HL-60 (cell line): ENCODE measurements around the gene RBM43.

Experiments
- DNase-seq, 2 experiments: peaks; one replicate each; pipeline ENCODE4 v3.0.0-alpha.2; 2010 to 2020; ENCODE audit warnings: low read depth in 1 of 2, low spot score in 1 of 2
- H3K27ac ChIP-seq: fragments of 250-450 bp; sonication (Bioruptor Pico); replicated peaks from 2 replicates; pipeline ENCODE4 v1.5.1; 2020; ENCODE audit warnings: mild to moderate bottlenecking, moderate library complexity
- H3K27me3 ChIP-seq: fragments of 250-450 bp; sonication (Bioruptor Pico); 2 replicates; pipeline ENCODE4 v1.5.1; 2021; ENCODE audit warnings: mild to moderate bottlenecking, moderate library complexity; ENCODE audit not compliant: insufficient read depth, poor library complexity, severe bottlenecking
- H3K4me3 ChIP-seq: replicated peaks from 2 replicates; pipeline ENCODE4 v1.5.1; 2011; ENCODE audit warnings: mild to moderate bottlenecking, control low read depth, low read length; ENCODE audit not compliant: insufficient read depth
- GABPA ChIP-seq: IDR thresholded peaks from 2 replicates; pipeline ENCODE4 v1.6.1; 2012; ENCODE audit warnings: low read depth
- POLR2AphosphoS5 ChIP-seq: IDR thresholded peaks from 2 replicates; pipeline ENCODE4 v1.6.1; 2012; ENCODE audit warnings: low read depth
- SPI1 ChIP-seq: IDR thresholded peaks from 2 replicates; pipeline ENCODE4 v1.6.1; 2012; ENCODE audit warnings: low read depth, mild to moderate bottlenecking, borderline replicate concordance
- TF ChIP-seq, protein P1 (sequence below): IDR thresholded peaks from one replicate; pipeline ENCODE4 v1.5.1; 2011; ENCODE audit warnings: low read length, control low read depth, inconsistent platforms; ENCODE audit not compliant: insufficient read depth
- TF ChIP-seq, protein P2 (sequence below): IDR thresholded peaks from 2 replicates; pipeline ENCODE4 v1.6.1; 2012; ENCODE audit warnings: low read depth; ENCODE audit not compliant: insufficient replicate concordance

RBM43 gene

DNA sequence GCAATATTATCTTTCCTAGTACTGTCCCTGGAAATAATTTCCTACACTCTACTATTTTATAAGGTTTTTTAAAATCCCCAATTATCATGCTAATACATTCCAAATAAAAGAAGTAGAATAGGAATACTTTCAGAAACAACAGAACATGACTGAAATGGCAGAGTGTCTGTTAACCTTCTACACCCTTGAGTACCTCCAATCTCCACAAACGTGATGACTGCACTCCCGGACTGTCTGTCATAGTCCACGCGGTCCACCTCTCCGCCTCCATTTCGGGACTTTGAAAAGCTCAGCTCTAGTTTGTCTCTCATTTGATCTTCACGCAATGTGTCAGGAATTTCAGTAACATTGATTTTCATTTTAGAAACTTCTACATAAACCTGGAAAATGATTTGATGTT lies 13.6 kb upstream of the RBM43 start:
- no peaks in the 10 kb centered on the region for H3K27me3 ChIP-seq
- no peak for DNase-seq
- TF ChIP-seq SPI1 (no peak), GABPA (no peak), POLR2AphosphoS5 (no peak)
- TF ChIP-seq, protein P1, sequence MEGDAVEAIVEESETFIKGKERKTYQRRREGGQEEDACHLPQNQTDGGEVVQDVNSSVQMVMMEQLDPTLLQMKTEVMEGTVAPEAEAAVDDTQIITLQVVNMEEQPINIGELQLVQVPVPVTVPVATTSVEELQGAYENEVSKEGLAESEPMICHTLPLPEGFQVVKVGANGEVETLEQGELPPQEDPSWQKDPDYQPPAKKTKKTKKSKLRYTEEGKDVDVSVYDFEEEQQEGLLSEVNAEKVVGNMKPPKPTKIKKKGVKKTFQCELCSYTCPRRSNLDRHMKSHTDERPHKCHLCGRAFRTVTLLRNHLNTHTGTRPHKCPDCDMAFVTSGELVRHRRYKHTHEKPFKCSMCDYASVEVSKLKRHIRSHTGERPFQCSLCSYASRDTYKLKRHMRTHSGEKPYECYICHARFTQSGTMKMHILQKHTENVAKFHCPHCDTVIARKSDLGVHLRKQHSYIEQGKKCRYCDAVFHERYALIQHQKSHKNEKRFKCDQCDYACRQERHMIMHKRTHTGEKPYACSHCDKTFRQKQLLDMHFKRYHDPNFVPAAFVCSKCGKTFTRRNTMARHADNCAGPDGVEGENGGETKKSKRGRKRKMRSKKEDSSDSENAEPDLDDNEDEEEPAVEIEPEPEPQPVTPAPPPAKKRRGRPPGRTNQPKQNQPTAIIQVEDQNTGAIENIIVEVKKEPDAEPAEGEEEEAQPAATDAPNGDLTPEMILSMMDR, result no peak
- TF ChIP-seq, protein P2, sequence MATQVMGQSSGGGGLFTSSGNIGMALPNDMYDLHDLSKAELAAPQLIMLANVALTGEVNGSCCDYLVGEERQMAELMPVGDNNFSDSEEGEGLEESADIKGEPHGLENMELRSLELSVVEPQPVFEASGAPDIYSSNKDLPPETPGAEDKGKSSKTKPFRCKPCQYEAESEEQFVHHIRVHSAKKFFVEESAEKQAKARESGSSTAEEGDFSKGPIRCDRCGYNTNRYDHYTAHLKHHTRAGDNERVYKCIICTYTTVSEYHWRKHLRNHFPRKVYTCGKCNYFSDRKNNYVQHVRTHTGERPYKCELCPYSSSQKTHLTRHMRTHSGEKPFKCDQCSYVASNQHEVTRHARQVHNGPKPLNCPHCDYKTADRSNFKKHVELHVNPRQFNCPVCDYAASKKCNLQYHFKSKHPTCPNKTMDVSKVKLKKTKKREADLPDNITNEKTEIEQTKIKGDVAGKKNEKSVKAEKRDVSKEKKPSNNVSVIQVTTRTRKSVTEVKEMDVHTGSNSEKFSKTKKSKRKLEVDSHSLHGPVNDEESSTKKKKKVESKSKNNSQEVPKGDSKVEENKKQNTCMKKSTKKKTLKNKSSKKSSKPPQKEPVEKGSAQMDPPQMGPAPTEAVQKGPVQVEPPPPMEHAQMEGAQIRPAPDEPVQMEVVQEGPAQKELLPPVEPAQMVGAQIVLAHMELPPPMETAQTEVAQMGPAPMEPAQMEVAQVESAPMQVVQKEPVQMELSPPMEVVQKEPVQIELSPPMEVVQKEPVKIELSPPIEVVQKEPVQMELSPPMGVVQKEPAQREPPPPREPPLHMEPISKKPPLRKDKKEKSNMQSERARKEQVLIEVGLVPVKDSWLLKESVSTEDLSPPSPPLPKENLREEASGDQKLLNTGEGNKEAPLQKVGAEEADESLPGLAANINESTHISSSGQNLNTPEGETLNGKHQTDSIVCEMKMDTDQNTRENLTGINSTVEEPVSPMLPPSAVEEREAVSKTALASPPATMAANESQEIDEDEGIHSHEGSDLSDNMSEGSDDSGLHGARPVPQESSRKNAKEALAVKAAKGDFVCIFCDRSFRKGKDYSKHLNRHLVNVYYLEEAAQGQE, result no peak
- no peak overlapping the region for H3K27ac ChIP-seq
- no peak overlapping the region for H3K4me3 ChIP-seq

DNA sequence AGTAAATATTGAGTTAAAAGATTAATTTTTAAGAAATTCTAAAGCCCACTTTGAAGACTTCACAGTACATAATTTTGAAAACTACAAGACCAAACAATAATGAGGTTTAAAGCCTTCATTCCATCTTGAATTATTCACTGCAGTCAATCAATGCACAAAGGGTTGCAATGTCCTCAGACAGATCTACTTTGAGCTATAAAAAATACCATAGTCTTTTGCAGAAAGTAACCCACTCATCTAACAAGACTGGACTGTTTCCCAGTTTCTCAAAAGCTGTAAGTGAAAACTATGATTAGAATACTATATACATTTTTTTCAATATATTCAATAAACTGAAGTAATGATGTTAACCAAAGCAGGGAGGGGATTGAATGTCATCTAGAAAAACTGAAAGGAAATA lies 10.2 kb upstream of the RBM43 start:
- no peak for DNase-seq
- no peak overlapping the region for H3K27ac ChIP-seq
- H3K4me3 ChIP-seq, result no peak overlapping the region
- TF ChIP-seq SPI1 (no peak), GABPA (no peak)
- H3K27me3 ChIP-seq, result no peaks in the 10 kb centered on the region

DNA sequence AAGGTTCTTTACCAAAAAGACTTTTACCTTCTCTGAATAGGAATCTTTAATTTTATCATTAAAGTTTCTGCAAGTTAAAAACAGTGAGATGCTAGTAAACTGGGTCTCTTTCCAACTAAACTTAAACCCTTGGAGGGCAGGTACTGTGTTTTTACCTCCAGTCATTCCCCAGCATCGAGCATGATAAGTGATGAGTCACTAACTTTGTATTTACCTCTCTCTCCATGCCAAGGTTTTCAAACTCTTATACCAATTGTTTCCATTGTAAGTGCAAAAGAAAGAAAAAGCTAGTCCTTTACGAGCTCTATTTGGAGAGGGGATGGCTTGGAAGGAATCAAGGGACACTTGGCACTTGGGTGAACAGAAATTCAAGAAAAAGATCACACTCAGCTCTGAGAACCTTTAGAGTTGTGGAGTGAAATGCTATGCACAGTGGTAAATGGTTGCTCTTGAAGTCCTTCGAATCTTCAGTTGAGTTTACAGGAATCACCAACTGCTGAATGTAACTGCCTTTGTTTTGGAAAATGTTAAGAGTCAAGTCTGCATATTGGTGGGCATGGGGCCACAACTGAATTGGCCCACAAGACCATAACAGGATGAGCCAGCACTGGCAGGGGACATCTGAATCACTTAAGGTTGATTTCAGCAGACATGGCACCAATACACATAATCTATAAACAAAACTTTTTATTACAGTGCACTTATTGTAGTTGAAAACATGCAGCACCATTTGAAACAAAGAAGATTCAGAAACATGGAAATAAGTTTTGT lies 8.3 kb upstream of the RBM43 start:
- H3K27ac ChIP-seq, result no peak overlapping the region
- H3K4me3 ChIP-seq, result no peak overlapping the region
- TF ChIP-seq, protein P1, result no peak
- TF ChIP-seq POLR2AphosphoS5, result no peak
- TF ChIP-seq, protein P2, result no peak
- no peak for TF ChIP-seq SPI1
- TF ChIP-seq GABPA, result no peak
- H3K27me3 ChIP-seq, result no peaks in the 10 kb centered on the region
- no peak for DNase-seq

DNA sequence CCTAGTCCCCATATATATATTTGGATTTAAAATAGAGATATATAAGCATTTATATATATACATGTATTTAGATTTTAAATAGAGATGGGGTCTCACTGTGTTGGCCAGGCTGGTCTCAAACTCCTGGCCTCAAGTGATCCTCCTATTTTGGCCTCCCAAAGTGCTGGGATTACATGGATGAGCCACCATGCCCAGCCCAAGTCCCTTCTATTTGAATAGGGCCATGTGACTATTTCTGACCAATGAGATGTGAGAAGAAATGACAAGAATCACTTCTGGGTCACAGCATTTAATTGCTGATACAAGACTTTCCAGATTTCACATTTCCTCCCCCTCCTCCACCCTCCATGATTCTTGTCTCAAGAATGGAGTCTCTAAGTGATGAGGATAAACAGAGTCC lies 6.4 kb upstream of the RBM43 start:
- Histone ChIP-seq H3K27me3 (no peaks in the 10 kb centered on the region), H3K27ac (no peak overlapping the region), H3K4me3 (no peak overlapping the region)
- no peak for TF ChIP-seq SPI1
- no peak for TF ChIP-seq GABPA
- TF ChIP-seq, protein P1, result no peak
- no peak for TF ChIP-seq POLR2AphosphoS5
- no peak for DNase-seq
